Neural cell (in vitro differentiated cells): ENCODE data around the gene ZNF628. TPM values are rescaled to one million over a fixed set of nuclear protein-coding genes. Genes with fewer than 3 reads are reported as not detected.
"Not testable (repeated sequence)": the region's sequence is repeated elsewhere in the genome, so short reads cannot be mapped to it uniquely, and the experiment has no call there.

Experiments
- H2AFZ ChIP-seq: fragments of 200-600, 300-800 bp; sonication (generic), shearing (Covaris generic); 2 replicates; pipeline ENCODE4 v1.6.0; 2014; ENCODE audit warnings: low read depth, mild to moderate bottlenecking, antibody characterized with exemption, low read length, moderate library complexity
- H3F3A ChIP-seq: fragments of 200-600 bp; shearing (Covaris generic); 2 replicates; pipeline ENCODE4 v1.6.1; 2016; ENCODE audit warnings: mild to moderate bottlenecking, moderate library complexity, mixed read lengths, antibody characterized with exemption, low read length; ENCODE audit not compliant: insufficient read depth, poor library complexity, severe bottlenecking
- H3K27ac ChIP-seq: fragments of 200-600, 300-800 bp; sonication (generic), shearing (Covaris generic); 2 replicates; pipeline ENCODE4 v1.5.1; 2014; ENCODE audit warnings: mild to moderate bottlenecking, low read length, moderate library complexity
- H3K27me3 ChIP-seq: fragments of 300-800, 200-600 bp; sonication (generic), shearing (Covaris generic); 2 replicates; pipeline ENCODE4 v1.6.0; 2014; ENCODE audit warnings: mild to moderate bottlenecking, low read depth, low read length, moderate library complexity; ENCODE audit not compliant: insufficient read depth
- H3K36me3 ChIP-seq: fragments of 300-800, 200-600 bp; sonication (generic), shearing (Covaris generic); 2 replicates; pipeline ENCODE4 v1.5.1; 2014; ENCODE audit warnings: mild to moderate bottlenecking, antibody characterized with exemption, low read length, moderate library complexity; ENCODE audit not compliant: insufficient read depth
- H3K4me2 ChIP-seq: fragments of 300-800, 200-600 bp; sonication (generic), shearing (Covaris generic); 2 replicates; pipeline ENCODE4 v1.6.0; 2014; ENCODE audit warnings: mild to moderate bottlenecking, low read length
- H3K4me3 ChIP-seq: fragments of 300-800, 200-600 bp; sonication (generic), shearing (Covaris generic); 2 replicates; pipeline ENCODE4 v1.5.1; 2014; ENCODE audit warnings: mild to moderate bottlenecking, low read length, moderate library complexity
- H3K79me2 ChIP-seq: fragments of 200-600 bp; shearing (Covaris generic); replicated peaks from 2 replicates; pipeline ENCODE4 v1.6.0; 2014; ENCODE audit warnings: mild to moderate bottlenecking, low read length, moderate library complexity; ENCODE audit not compliant: insufficient read depth
- H3K9ac ChIP-seq: fragments of 300-800, 200-600 bp; sonication (generic), shearing (Covaris generic); 2 replicates; pipeline ENCODE4 v1.6.1; 2016; ENCODE audit warnings: mild to moderate bottlenecking, low read length, mixed read lengths
- H3K9me2 ChIP-seq: fragments of 200-600 bp; shearing (Covaris generic); 2 replicates; pipeline ENCODE4 v1.6.1; 2016; ENCODE audit warnings: mild to moderate bottlenecking, low read length, mixed read lengths; ENCODE audit not compliant: insufficient read depth
- H3K9me3 ChIP-seq: fragments of 200-600, 300-800 bp; sonication (generic), shearing (Covaris generic); 2 replicates; pipeline ENCODE4 v1.6.1; 2016; ENCODE audit warnings: mild to moderate bottlenecking, mixed run types, low read length, moderate library complexity, mixed read lengths
- H4K20me1 ChIP-seq: fragments of 200-600 bp; shearing (Covaris generic); 2 replicates; pipeline ENCODE4 v1.6.1; 2016; ENCODE audit warnings: mild to moderate bottlenecking, mixed run types; ENCODE audit not compliant: insufficient read depth
- EP300 ChIP-seq: fragments of 450-650 bp; conservative IDR thresholded peaks from 2 replicates; pipeline ENCODE4 v1.6.1; 2014; ENCODE audit warnings: antibody characterized with exemption, mild to moderate bottlenecking, moderate library complexity; ENCODE audit not compliant: poor library complexity, severe bottlenecking
- EZH2 ChIP-seq: fragments of 200-600, 300-800 bp; shearing (Covaris generic), sonication (generic); IDR thresholded peaks from 2 replicates; pipeline ENCODE4 v1.6.1; 2014; ENCODE audit warnings: antibody characterized with exemption, low read length, borderline replicate concordance, mild to moderate bottlenecking; ENCODE audit not compliant: insufficient read depth, poor library complexity, severe bottlenecking
- MXI1 ChIP-seq: fragments of 450-650 bp; conservative IDR thresholded peaks from 2 replicates; pipeline ENCODE4 v1.6.1; 2014; ENCODE audit warnings: antibody characterized with exemption, mild to moderate bottlenecking; ENCODE audit not compliant: poor library complexity, severe bottlenecking
- POLR2AphosphoS5 ChIP-seq: IDR thresholded peaks from 2 replicates; pipeline ENCODE4 v1.6.1; 2012
- RAD21 ChIP-seq: fragments of 450-650 bp; conservative IDR thresholded peaks from 2 replicates; pipeline ENCODE4 v1.6.1; 2014; ENCODE audit warnings: antibody characterized with exemption, mild to moderate bottlenecking, moderate library complexity
- SMC3 ChIP-seq: fragments of 450-650 bp; conservative IDR thresholded peaks from 2 replicates; pipeline ENCODE4 v1.6.1; 2014; ENCODE audit warnings: antibody characterized with exemption, mild to moderate bottlenecking, moderate library complexity; ENCODE audit not compliant: poor library complexity
- TAF1 ChIP-seq: IDR thresholded peaks from 2 replicates; pipeline ENCODE4 v1.6.1; 2012; ENCODE audit warnings: low read depth
- polyA plus RNA-seq: library from polyadenylated mRNA; depleted of rRNA; stranded (reverse); fragments of >200 nt; gene quantifications from 2 replicates; pipeline ENCODE4 v1.2.3, GENCODE V29; 2014
- TF ChIP-seq, protein P1 (sequence below): IDR thresholded peaks from 2 replicates; pipeline ENCODE4 v1.6.1; 2012; ENCODE audit warnings: borderline replicate concordance
- TF ChIP-seq, protein P2 (sequence below): fragments of 450-650 bp; IDR thresholded peaks from 2 replicates; pipeline ENCODE4 v1.5.1; 2014; ENCODE audit warnings: antibody characterized with exemption, mild to moderate bottlenecking, moderate library complexity; ENCODE audit not compliant: poor library complexity, severe bottlenecking

ZNF628 gene
- polyA plus RNA-seq, 1 donor from 2014 or later: 0.37 TPM

DNA sequence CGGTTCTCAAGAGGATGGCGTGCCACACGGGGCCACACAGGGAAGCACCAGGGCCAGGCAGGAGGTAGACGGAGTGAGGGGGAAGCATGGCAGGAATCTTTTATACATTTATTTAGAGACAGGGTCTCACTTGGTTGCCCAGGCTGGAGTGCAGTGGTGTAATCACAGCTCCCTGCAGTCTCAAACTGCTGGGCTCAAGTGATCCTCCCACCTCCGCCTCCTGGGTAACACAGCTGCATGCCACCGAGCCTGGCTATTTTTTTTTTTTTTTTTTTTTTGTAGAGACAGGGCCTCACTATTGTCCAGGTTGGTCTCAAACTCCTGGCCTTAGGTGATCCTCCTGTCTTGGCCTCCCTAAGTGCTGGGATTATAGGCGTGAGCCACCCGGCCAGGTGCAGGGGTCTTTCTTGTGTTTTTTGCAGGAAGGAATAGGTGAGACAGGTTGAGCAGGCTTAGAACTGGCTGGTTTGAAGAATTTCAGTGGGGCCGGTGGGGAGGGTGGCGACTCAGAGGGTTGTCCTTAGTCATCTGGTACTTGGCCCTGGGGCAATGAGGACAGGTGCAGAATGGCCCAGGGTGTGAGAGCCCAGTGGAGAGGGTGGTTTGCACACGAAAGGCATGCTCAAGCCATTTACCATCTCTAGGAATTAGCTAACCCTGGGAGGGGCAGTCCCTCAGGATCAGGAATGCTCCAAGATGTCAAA lies 19.4 kb downstream of the ZNF628 start:
- H3K79me2 ChIP-seq: no peaks in the 10 kb centered on the region
- no peaks in the 10 kb centered on the region for H3F3A ChIP-seq
- no peaks in the 10 kb centered on the region for H4K20me1 ChIP-seq
- no peak overlapping the region for H3K4me2 ChIP-seq
- no peaks in the 10 kb centered on the region for H3K36me3 ChIP-seq
- H3K4me3 ChIP-seq: no peak overlapping the region
- H3K9ac ChIP-seq: no peak overlapping the region
- H3K27ac ChIP-seq: no peak overlapping the region
- no peak overlapping the region for H2AFZ ChIP-seq
- no peaks in the 10 kb centered on the region for H3K9me3 ChIP-seq
- H3K9me2 ChIP-seq: no peaks in the 10 kb centered on the region
- no peaks in the 10 kb centered on the region for H3K27me3 ChIP-seq
- TF ChIP-seq, protein P1, sequence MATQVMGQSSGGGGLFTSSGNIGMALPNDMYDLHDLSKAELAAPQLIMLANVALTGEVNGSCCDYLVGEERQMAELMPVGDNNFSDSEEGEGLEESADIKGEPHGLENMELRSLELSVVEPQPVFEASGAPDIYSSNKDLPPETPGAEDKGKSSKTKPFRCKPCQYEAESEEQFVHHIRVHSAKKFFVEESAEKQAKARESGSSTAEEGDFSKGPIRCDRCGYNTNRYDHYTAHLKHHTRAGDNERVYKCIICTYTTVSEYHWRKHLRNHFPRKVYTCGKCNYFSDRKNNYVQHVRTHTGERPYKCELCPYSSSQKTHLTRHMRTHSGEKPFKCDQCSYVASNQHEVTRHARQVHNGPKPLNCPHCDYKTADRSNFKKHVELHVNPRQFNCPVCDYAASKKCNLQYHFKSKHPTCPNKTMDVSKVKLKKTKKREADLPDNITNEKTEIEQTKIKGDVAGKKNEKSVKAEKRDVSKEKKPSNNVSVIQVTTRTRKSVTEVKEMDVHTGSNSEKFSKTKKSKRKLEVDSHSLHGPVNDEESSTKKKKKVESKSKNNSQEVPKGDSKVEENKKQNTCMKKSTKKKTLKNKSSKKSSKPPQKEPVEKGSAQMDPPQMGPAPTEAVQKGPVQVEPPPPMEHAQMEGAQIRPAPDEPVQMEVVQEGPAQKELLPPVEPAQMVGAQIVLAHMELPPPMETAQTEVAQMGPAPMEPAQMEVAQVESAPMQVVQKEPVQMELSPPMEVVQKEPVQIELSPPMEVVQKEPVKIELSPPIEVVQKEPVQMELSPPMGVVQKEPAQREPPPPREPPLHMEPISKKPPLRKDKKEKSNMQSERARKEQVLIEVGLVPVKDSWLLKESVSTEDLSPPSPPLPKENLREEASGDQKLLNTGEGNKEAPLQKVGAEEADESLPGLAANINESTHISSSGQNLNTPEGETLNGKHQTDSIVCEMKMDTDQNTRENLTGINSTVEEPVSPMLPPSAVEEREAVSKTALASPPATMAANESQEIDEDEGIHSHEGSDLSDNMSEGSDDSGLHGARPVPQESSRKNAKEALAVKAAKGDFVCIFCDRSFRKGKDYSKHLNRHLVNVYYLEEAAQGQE: no peak
- TF ChIP-seq POLR2AphosphoS5 (no peak), TAF1 (no peak), MXI1 (no peak), SMC3 (no peak), EP300 (no peak), EZH2 (no peak), RAD21 (no peak)
- TF ChIP-seq, protein P2, sequence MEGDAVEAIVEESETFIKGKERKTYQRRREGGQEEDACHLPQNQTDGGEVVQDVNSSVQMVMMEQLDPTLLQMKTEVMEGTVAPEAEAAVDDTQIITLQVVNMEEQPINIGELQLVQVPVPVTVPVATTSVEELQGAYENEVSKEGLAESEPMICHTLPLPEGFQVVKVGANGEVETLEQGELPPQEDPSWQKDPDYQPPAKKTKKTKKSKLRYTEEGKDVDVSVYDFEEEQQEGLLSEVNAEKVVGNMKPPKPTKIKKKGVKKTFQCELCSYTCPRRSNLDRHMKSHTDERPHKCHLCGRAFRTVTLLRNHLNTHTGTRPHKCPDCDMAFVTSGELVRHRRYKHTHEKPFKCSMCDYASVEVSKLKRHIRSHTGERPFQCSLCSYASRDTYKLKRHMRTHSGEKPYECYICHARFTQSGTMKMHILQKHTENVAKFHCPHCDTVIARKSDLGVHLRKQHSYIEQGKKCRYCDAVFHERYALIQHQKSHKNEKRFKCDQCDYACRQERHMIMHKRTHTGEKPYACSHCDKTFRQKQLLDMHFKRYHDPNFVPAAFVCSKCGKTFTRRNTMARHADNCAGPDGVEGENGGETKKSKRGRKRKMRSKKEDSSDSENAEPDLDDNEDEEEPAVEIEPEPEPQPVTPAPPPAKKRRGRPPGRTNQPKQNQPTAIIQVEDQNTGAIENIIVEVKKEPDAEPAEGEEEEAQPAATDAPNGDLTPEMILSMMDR: no peak

DNA sequence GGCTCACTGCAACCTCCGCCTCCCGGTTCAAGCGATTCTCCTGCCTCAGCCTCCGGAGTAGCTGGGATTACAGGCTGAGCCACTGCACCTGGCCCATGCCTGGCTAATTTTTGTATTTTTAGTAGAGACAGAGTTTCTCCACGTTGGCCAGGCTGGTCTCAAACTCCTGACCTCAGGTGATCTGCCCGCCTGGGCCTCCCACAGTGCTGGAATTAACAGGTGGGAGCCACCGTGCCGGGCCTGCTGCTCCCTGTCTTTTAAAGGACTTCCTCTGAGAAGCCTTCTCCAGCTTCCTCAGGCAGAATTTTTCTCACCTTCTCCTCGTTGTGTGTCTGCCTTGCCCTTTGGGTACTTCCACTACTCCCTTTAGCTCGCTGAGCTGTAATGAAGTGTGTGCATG lies 20.4 kb downstream of the ZNF628 start:
- not testable (repeated sequence) for H3K4me3 ChIP-seq, H4K20me1 ChIP-seq, H3K27me3 ChIP-seq, H2AFZ ChIP-seq, H3K9ac ChIP-seq, H3F3A ChIP-seq, H3K4me2 ChIP-seq, H3K79me2 ChIP-seq, H3K9me3 ChIP-seq, H3K9me2 ChIP-seq, H3K27ac ChIP-seq, H3K36me3 ChIP-seq

DNA sequence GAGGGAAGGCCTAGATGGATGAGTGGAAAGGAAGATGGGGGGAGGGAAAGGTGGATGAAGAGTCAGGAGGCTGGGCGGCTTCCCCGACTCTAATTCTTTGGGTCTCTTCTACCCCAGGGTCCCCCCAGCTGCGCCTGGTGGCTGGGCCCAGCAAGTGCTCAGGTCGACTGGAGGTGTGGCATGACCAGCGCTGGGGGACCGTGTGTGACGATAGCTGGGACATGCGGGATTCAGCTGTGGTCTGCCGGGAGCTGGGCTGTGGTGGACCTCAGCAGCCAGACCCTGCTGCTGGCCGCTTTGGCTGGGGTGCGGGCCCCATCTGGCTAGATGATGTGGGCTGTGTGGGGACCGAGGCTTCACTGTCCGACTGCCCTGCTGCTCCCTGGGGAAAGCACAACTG lies 21.3 kb downstream of the ZNF628 start:
- Histone ChIP-seq H3K4me2 (no peak overlapping the region), H4K20me1 (no peaks in the 10 kb centered on the region), H3K9ac (no peak overlapping the region), H3K79me2 (no peaks in the 10 kb centered on the region), H3K9me3 (no peaks in the 10 kb centered on the region), H3K9me2 (no peaks in the 10 kb centered on the region), H3F3A (no peaks in the 10 kb centered on the region), H2AFZ (no peak overlapping the region), H3K36me3 (no peaks in the 10 kb centered on the region), H3K4me3 (no peak overlapping the region), H3K27me3 (no peaks in the 10 kb centered on the region), H3K27ac (no peak overlapping the region)
- no peak for TF ChIP-seq MXI1
